ENCODE measurements around the gene SPDYE2.
"Not testable (repeated sequence)": the region's sequence is repeated elsewhere in the genome, so short reads cannot be mapped to it uniquely, and the experiment has no call there.

Gene SPDYE2

DNA sequence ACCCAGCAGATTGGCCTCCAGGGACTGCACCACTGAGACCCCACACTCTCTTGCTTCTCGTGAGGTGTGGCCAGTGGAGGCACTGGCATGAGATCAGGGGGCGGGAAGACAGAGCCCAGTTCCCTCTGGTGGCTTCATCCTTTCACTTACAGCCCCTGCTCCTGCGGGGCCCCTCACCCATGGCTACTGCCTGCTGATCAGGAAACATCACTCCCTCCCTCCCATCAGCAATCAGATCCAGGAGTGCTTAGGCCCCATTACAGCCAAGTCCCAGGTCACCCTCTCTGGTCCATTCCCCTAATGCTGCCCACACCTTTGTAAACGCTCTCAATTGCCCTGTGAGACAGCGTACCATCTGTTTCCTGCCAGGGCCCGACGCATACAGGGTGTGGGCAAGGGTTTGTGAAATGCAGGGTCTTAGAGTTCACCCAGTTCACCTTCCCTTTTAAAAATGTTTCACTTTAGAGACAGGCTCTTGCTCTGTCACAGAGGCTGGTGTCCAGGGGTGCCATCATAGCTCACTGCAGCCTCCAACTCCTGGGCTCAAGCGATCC lies 15.9 kb upstream of the SPDYE2 start:
- not testable (repeated sequence) for DNase-seq (ENCODE audit: low read depth, low spot score)

DNA sequence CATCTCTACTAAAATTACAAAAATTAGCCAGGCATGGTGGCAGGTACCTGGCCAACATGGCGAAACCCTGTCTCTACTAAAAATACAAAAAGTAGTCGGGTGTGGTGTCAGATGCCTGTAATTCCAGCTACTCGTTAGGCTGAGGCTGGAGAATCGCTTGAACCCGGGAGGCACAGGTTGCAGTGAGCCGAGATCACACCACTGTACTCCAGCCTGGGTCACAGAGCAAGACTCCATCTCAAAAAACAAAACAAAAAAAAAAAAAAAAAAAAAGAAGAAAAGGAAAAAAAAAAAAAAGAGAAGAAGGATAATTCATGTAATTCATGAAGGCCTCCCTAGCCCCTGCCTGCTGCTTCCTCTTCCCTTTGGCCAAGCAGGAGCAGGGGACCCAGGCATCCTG lies 10.4 kb upstream of the SPDYE2 start:
- not testable (repeated sequence) for DNase-seq (ENCODE audit: low read depth, low spot score)

DNA sequence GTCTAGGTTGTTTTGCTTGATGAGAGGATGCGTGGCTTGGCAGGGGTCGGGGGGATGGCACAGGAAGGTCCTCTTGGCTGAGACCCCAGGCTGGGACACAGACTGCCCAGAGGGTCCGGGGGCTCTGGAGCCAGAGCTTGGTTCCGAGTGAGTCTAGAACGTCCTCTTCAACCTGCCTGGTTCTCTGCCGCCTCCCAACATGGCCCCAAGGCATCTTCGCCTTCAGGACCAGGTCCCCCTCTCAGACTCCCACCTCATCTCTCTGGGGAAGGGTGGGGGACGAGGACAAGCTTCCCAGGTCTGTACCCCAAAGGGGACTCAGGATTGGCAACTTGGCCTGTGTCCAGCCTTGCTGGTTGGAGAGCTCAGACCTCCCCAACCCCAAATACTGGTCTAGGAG lies 8.9 kb upstream of the SPDYE2 start:
- DNase-seq (ENCODE audit: low read depth, low spot score) = not testable (repeated sequence)

DNA sequence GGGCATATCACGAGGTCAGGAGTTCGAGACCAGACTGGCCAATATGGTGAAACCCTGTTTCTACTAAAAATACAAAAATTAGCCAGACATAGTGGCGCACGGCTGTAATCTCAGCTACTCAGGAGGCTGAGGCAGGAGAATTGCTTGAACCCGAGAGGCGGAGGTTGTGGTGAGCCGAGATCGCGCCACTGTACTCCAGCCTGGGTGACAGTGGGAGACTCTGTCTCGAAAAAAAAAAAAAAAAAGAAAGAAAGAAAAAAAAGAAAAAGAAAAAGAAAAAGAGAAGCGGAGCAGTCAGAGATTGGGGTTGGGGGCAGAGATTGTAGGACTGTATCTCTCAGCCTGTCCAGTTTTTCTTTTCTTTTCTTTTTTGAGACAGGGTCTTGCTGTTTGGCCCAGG lies 8.3 kb upstream of the SPDYE2 start:
- not testable (repeated sequence) for DNase-seq (ENCODE audit: low read depth, low spot score)

DNA sequence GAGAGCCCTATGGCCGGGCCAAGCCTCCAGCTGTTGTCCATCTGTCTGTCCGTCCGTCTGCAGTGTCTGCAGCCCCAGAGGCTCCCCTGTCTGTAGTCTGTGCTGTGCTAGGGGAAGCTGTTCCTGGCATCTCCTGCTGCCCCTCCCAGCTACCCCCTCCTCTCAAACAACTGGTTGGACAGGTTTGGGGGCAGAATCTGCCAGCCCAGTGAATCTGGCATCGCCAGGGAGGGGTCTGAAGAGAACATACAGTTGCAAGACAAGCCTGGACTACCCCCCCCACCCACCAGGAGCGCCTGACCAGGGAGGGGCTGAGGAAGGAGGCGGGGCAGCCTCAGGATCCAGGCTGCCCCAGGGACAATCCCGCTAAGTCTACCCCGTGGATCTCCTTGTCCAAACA lies 7.4 kb upstream of the SPDYE2 start, which contains the start of gene UPK3BL2:
Gene UPK3BL2 (minus strand): TSS at position 101 of the 400 bp plus-strand sequence. CDS start 60 bp downstream, at position 41.
- DNase-seq (ENCODE audit: low read depth, low spot score) = not testable (repeated sequence)

- not testable (repeated sequence) for DNase-seq (ENCODE audit: low read depth, low spot score)
Measured at GRCh38 chr7:102544372-102544771, 6.7 kb upstream of the SPDYE2 start.

GRCh38 chr7:102545288-102545687 lies 5.7 kb upstream of the SPDYE2 start:
- not testable (repeated sequence) for DNase-seq (ENCODE audit: low read depth, low spot score)

DNA sequence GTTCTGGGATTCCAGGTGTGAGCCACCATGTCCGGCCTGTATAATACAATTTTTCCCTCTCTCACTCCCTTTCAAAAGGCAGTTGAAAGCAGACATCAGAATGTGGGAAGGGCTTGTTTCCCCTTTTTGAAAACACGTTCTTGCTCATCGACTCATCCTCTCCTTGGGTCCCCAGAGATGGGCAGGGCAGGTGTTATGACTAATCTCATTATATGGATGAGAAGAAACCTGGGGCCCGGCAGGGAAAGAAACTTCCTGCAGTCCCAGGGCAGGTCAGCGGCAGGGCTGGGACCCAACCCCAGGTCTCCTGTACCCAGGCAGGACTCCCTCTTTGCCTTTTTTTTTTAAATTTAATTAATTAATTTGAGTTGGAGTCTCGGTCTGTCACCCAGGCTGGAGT lies 4.7 kb upstream of the SPDYE2 start:
- not testable (repeated sequence) for DNase-seq (ENCODE audit: low read depth, low spot score)

DNA sequence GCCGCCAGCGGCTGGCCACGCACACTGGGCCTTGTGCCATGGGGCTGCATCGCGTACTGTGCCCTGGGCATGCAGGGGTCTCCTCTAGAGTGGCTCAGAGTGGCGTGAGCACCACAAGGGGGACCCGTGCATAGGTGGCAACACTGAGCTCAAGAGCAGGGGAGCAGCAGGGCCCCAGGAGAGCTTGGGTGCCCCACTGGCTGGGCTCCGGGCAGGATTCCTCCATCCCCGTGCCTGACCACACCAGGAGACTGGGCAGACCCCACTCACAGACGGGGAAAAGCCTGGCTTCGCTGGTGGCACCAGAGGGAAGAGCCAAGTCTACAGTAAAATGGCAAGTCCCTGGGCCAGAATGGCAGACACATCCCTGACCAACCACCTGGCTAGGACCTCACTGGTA lies 17.6 kb downstream of the SPDYE2 start:
- DNase-seq (ENCODE audit: low read depth, low spot score) = not testable (repeated sequence)

DNA sequence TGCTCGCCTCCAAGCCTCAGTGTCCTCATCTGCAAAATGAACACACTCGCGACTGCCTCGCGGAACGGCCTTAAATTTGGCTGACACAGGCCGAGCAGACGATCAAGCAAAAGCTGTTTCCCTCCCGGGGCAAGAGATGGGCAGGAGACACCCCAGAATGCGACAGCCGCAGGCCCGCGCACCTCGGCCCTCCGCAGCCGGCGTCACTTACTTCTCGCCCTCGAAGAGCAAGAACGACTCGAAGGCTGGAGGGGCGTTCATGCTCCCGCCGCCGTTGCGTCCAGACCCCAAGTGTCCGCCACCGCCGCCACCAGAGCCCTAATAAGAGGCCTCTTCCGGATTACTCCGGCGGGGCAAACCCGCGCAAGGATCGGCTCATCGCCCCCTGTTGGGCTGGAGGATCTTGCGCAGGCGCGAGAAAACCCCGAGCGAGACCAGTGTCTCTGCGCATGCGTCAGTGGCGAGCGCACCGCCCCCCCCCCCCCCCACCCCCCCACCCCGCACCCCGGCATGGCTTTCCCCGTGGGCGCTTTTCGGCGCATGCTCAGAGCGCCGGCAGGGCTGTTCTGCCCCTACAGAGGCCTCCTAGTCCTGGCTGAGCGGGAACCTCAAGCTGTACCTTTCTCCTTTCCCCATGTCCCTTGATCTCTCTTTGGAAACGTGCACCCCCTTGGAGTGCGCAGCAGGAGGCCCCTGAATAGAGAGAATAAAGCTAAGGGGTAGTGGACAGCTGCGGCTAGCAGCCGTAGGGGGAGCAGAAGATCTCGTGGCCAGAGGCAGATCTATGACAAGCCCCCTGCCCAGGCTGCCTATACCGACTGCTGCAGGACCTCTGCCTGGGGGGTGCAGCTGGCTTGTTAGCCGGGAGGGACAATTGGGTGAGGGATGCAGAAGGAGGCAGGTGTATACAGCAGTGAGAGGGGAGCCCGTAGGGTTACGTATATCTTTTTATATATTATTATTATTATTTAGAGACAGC lies 21.5 kb downstream of the SPDYE2 start, which contains the start of gene POLR2J3:
Gene POLR2J3 (minus strand): TSS at position 323 of the 979 bp plus-strand sequence. CDS start 62 bp downstream, at position 261.
- DNase-seq (ENCODE audit: low read depth, low spot score) = peak; percentile 100

- DNase-seq (ENCODE audit: low read depth, low spot score) = not testable (repeated sequence)
Measured at GRCh38 chr7:102574607-102575006, 23.6 kb downstream of the SPDYE2 start.

DNA sequence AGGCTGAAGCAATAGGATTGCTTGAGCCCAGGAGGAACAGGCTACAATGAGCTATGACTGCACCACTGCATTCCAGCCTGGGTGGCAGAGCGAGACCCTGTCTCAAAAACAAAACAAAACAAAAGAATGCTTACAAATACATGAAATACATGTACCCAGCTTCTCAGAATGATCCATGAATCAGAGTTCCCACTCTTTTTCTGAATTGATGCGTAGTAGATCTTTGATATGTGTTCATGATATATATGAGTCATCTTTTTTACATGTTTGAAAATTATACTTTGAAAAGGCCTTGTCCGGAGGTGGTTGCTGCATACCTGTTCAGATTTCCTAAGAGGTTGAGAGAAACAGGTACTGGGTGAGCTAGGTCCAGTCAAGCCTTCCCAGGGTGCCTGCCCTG lies 25.3 kb downstream of the SPDYE2 start:
- not testable (repeated sequence) for DNase-seq (ENCODE audit: low read depth, low spot score)

- not testable (repeated sequence) for DNase-seq (ENCODE audit: low read depth, low spot score)
Measured at GRCh38 chr7:102577315-102578240, 26.6 kb downstream of the SPDYE2 start.

GRCh38 chr7:102578486-102578885 lies 27.5 kb downstream of the SPDYE2 start:
- DNase-seq (ENCODE audit: low read depth, low spot score) = not testable (repeated sequence)

- not testable (repeated sequence) for DNase-seq (ENCODE audit: low read depth, low spot score)
Measured at GRCh38 chr7:102581722-102582121, 30.7 kb downstream of the SPDYE2 start.

DNA sequence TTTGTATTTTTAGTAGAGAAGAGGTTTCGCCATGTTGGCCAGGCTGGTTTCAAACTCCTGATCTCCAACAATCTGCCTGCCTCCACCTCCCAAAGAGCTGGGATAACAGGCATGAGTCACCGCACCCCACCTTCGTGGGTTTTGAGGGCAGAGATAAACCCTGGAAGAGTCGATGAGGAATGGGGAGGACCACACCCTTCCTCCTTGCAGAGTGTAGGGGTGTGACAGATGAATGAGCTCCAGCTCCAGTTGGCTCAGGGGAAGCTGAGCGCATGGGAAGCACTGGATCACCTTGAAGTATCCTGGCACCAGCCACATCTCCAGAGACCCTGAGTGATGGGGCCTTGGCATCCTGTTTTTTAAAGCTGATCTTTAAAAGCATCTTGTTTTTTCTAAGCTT lies 32.5 kb downstream of the SPDYE2 start:
- not testable (repeated sequence) for DNase-seq (ENCODE audit: low read depth, low spot score)

DNA sequence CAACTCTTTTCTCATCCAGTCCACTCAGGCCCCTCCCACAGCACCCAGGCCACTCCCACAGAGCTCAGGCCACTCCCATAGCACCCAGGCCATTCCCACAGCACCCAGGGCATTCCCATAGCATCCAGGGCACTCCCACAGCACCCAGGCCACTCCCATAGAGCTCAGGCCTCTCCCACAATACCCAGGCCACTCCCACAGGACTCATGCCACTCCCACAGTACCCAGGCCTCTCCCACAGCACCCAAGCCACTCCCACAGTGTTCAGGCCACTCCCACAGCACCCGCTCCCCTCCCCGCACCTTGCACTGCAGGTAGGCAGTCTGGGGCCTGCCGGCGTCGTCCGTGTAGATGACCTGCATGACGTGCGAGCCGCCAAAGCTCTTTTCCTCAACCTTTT lies 38.8 kb downstream of the SPDYE2 start:
- not testable (repeated sequence) for DNase-seq (ENCODE audit: low read depth, low spot score)

DNA sequence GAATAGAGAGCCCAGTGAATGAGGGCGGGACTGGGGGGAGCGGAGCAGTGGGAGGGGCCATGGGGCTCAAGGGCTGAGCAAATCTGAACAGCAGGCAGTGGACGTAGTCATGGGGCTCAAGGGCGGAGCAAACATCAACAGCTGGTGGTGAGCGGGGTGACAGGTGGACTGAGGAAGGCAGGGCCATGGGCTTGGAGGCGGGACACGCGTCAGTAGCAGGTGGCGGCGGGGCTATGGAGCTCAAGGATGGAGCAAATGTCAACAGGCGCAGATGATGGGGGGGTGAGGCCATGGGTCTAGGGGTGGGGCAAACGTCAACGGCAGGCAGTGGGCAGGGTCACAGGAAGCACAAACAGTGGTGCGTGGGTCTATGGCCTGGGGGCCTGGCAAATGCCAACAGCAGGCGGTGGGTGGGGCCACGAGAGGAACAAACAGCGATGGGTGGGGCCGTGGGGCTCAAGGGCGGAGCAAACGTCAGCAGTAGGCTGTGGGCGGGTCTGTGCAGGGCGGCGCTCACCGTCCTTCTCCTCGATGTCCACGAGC lies 41.5 kb downstream of the SPDYE2 start:
- peak; percentile 25 for DNase-seq (ENCODE audit: low read depth, low spot score)

DNA sequence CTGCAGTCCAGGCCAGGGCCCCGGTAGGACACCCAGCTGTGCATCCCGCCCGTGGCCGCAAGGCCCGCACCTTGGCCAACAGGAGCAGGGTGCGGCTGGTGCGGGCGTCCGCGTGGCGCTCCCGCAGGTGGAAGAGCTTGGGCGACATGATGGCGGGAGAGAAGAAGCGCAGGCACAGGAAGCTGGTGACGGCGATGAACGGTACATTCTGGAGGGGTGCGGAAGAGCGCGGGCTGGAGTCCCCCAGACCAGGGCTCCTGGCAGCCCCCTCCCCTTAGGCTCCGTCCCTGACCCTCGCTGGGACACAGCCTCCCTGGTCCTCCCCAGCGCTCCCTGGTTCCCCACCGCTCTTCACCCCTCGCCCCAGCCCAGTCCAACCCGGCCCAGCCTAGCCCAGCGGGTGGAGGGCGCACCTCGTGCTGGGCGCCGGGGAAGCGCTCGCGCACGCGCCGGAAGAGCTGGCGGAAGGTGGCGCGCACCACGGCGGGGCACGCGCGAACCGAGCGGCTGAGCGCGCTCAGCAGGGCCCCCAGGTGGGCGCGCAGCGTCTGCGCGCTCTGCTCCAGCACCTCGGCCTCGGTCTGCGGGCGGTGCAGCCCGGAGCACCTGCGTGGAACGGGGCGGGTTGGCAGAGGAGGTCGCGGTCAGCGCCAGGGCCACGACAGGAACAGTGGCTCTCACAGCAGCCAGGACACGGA lies 42.8 kb downstream of the SPDYE2 start:
- not testable (repeated sequence) for DNase-seq (ENCODE audit: low read depth, low spot score)

GRCh38 chr7:102596036-102596435 lies 45.0 kb downstream of the SPDYE2 start:
- DNase-seq (ENCODE audit: low read depth, low spot score) = not testable (repeated sequence)

All from activated CD4-positive, CD25-positive, alpha-beta regulatory T cell treated with anti-CD3 and anti-CD28 coated beads, Interleukin-2, amount 50 U/mL, for 16 hours (primary cell).